Kasumi-1 (cell line): Measurements from ENCODE around the gene UBXN10.

ENCODE experiments used
- DNase-seq, 2 experiments: peaks; one replicate each; lab custom pipeline; 2025; lab: John Stamatoyannopoulos, UW

UBXN10 gene

DNA sequence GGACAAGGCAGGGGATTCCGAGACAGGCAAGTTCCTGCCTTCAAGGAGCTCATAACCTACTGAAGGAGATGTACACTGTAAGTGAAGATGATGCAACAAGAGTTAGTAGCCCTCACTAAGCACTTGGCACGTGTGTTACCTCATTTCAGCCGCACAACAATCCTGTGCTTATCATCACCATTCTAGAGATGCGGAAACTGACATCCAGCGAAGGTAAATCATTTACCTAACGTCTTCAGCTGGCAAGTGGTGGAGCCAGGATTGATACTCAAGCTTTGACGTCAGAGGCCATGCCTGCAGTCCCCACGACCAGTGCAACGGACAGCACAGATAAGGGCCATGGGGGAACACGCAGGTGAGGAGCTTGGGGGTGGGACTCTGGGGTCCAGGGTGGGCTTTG, 2.9 kb upstream of the UBXN10 start:
- no peak for DNase-seq

DNA sequence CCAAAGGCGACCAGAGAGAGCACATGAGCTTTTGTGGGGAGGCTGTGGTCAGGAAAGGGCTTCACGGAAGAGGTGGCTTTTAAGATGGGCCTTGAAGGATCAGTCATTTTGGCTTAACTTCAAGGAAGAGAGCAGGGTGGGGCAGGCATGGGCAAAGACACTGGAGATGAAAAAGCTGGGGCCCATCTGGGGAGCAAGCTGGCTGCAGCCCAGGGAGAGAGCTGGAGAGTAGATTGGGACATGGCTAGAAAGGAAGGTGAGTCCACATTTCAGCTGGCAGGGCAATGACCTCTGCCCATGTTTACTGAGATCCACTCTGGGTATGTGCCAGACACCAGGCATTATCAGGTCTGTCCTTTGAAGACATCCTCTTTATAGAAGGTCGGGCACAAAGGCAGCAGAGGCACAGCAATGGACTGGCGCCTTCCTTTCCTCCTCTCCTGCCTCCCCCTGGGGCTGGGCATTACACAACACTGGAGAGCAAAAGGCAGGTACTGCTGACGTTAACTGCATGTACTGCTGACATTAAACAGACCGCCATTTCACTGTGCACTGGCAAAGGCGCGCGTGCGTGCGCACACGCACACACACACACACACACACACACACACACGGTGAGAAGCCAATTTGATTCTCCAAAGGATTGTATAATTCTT, 2.2 kb upstream of the UBXN10 start:
- no peak for DNase-seq

GRCh38 chr1:20184481-20184900, 1.4 kb upstream of the UBXN10 start:
- DNase-seq: no peak

DNA sequence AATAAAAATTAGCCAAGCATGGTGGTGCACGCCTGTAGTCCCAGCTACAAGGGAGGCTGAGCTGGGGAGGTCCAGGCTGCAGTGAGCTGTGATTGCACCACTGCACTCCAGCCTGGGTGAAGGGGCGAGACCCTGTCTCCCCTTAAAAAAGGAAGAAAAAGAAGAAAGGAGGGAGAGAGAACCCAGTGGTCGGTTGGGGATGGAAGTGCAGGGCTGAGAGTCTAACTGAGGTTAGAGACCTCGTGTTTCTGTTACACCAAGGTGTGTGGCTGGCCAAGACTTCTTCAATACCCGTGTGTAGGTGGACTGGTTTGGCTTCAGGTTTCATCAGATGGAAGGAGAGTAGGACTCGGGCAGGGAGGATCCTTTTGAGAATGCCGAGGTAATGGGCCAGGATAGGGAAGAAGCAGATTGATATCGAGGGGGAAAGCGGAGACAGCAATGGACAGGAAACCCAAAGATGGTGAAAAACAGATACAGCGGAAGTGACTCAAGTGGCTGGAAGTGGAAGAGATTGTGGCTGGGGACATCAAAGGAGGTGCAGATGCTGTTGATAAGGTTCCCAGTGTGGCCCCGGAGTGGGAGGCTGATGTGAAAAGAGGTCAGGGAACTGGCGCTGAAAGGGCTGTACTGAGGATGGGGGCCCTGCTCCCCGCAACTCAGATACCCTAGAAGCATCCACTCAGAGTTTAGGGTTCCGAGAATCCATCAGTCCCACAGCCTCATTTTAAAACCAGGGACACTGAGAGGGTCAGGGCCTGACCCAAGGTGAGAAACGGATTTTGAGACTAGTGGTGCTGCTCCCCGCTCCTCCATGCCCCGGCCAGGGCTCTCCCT, 681 bp upstream of the UBXN10 start:
- peak; percentile 71 to 79 for DNase-seq

DNA sequence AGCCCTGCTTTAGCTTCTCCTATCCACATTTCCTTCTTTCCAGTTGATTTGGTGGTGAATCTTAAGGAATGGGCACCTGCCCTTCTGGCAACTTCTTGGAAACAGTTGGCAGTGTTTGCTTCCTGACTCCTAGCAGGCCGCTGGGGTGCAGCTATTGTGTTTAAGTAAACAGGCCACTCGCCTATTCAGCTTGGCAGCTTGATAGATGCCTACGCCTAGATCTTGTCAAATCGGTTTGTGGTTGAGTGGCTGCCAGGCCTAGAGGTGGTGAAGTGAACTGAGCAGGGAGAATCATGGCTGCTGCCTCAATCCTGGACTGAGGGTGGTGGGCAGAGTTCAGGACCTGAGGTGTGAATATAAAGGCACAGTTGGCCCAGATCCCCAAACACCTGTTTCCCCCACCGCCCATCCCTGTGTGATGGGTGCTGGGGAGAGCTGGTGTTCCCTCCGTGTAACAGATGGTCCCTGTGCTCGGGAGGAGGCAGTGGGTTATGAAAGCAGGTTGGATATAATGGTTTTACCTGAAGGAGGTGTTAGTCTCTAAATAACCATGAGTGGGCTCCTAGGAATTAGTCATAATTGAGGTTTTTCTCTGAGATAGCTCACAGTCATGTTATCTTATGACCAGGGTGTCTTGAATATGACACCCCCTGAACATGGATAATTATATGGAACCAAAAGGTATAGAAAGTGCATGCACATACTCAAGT, 1.4 kb downstream of the UBXN10 start:
- no peak for DNase-seq

GRCh38 chr1:20187813-20188454, 2.0 kb downstream of the UBXN10 start:
- DNase-seq: peak; percentile 28 to 31

GRCh38 chr1:20188455-20188817, 2.5 kb downstream of the UBXN10 start:
- peak; percentile 40 to 48 for DNase-seq

- no peak for DNase-seq
Observed at GRCh38 chr1:20189664-20190063, 3.8 kb downstream of the UBXN10 start.

DNA sequence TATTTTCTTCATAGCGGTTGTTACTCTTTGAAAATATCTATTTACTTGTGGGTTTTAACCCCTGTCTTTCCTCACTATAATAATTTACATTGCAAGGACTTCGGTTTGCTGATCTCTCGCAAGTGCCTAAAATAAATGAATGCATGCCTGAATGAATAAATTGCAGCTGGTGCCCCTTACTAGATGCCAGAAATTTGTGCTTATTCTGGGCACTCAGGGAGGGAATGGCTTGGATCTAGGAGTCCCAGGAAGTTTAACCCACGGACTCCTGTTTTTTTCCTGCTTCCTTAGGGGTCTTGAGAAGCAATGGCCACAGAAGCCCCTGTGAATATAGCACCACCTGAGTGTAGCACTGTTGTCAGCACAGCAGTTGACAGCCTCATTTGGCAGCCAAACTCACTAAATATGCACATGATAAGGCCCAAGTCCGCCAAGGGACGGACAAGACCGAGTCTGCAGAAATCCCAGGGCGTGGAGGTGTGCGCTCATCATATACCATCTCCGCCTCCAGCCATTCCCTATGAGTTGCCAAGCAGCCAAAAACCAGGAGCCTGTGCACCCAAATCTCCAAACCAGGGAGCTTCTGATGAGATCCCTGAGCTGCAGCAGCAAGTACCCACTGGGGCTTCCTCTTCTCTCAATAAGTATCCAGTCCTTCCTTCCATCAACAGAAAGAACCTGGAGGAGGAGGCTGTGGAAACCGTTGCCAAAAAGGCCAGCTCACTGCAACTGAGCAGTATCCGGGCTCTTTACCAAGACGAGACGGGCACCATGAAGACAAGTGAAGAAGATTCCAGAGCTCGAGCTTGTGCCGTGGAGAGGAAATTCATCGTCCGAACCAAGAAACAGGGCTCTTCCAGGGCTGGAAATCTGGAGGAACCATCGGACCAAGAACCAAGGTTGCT, 4.6 kb downstream of the UBXN10 start:
- no peak for DNase-seq

GRCh38 chr1:20191266-20191825, 5.5 kb downstream of the UBXN10 start:
- peak in 1 of 2 experiments; percentile 1 for DNase-seq

DNA sequence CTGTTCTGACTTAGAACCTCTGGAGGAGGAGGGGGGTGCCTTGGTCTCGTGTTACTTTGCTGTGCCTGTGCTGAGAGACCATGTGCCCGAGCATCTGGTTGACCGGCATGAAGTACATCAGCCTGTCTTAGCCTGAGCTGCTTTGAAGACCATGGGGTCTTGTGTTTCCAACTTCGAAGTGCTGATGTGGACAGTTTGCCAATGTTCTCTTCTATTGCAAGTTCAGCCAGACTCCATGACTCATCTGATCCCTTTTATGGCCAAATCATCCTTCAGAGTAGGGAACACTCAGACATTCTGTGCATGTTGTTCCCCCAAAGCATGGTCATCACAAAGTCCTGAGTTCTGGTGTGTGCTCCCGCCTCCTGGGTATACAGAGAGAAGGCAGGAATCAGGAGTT, 6.5 kb downstream of the UBXN10 start:
- no peak for DNase-seq

DNA sequence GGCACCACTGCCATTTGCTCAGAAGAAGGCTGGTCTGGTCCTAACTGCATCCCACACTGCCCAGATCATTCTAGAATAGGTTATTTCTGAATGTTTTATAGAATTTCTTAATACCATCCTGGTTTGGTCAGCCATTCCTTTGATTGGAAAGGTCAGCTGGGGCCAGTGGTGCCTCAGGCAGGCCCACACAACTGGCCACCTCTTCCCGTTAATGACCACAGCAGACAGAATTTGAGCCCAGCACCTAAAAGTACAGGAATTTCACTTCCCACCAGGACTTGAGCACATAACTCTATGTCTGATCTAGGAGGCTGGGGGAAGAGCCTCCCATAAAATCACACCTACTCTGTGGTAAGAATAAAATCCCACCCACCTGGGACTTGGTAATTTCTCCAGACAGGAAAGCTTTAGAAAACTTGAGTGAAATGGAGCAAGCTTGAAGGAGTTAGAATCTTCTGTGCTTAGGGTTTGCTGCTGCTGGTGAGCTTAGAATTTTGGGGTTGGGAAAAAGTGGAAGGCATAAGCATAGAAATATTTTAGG, 7.0 kb downstream of the UBXN10 start:
- DNase-seq: no peak

- no peak for DNase-seq
Observed at GRCh38 chr1:20194224-20194623, 8.3 kb downstream of the UBXN10 start.

DNA sequence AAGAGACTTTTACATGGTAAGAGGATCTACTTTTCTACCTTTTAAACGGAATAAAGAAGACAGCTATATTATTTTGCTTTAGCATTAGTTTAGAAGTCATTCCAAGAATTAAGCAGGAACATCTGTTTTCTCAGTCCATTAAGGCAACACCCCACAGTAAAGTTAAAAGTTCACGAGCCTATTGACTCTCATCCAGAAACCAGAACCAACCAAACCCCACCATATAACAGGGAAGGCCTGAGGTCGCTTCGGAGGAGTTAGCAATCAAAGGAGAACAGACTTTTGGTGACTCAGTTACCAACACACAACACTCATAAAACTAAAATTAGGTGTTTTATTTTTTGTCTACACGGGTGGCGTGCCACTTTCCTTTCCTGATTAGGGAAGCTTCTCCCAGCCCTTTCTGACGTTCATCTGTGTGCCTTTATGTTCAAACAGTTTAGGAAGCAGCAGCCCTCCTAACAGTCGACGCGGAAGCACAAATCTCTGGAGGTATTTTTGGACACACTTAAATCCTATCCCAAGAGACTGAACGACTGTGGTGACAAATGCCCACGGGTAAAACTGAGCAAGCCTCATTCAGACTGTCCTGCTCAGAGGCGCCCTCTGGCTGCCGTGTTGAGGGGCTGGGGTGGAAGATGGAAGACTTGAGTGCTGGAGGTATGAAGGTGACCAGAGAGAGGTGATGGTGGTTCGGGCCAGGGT, 9.0 kb downstream of the UBXN10 start:
- DNase-seq: peak; percentile 72 to 73

- DNase-seq: no peak
Observed at GRCh38 chr1:20195462-20195780, 9.5 kb downstream of the UBXN10 start.

DNA sequence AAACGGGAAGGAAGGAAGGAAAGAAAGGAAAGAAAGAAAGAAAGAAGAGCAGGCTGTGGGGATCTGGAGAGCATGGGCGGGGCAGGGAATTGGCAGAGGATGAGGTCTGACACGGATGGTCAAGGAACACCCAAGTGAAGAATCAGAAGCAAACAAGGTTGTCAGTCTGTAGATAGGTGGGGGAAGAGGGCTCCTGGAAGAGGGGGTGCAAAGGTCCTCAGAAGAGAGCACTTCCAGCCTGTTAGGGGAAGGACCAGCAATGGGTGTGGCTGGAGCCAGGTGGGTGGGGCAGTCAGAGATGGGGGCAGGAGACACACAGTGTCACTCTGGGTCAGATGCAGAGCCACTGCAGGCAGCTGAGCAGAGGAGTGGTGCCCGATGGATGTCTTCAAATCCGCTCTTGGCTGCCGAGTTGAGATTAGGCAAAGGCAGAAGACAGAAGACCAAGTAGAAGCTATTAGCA, 11.5 kb downstream of the UBXN10 start:
- no peak for DNase-seq

DNA sequence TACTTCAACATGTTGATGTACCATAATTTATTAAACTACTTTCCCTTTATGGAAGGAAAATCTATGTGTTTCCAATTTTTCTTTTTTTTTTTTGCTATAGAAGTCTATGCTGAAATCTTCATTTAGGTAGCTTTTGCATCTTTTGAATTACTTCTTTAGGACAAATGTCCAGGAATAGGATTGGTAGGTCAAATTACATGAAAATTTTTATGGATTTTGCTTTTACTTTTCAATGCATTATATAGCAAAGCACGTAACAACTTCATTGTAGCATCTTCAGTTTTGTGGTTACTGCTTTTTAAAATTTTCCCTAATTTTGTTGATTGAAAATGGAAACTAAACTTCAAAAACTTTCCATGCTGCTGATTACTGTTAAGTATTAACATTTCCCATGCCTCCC, 12.4 kb downstream of the UBXN10 start:
- no peak for DNase-seq

DNA sequence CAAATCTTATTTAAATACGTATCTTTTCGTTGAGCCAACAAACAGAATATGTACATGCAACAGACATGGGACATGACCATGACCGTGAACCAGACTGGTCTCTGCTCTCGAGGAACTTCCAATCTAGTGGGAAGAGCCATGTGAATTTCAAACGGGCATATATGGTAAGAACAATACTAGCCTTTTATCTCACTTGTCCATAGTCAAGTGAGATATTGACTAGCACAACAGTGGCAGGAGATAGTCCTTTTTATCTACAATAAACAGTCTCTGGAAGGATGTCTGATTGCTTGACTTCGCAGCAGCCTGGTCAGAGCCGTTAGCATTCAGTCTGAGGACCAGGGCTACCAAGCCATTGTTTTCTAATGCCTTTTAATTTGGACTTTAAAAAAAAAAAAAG, 13.0 kb downstream of the UBXN10 start:
- DNase-seq: no peak

DNA sequence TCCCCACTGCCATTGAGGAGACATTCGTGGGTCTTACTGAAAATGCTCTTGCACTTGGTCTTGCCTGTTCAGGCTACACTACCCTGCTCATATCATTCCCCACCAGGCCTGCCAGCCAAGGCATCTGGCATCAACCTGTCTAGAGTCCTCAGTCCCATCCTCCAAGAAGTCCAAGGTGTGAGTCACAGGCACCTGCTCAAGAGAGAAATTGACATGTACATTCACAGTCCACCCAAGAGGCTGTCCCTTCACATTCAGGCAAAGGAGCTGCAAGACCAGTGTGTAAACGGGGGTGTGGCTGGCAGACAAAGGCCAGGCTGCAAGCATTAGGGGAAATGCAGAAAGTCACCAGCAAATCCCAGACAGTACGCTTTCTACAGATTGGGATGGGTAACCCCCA, 13.5 kb downstream of the UBXN10 start:
- no peak for DNase-seq

GRCh38 chr1:20199840-20200239, 13.9 kb downstream of the UBXN10 start:
- DNase-seq: no peak
